ENCODE measurements around the gene MAPK10. TPM values are rescaled to one million over a fixed set of nuclear protein-coding genes. Genes with fewer than 3 reads are reported as not detected.

The MAPK10 gene
- total and polyA plus RNA-seq, 2 donors (not counting 1 experiment from before 2014, with no cell fraction given): 3.8 to 20.0 TPM

- no peaks in the 10 kb centered on the region for H4K20me1 ChIP-seq (ENCODE audit: control insufficient read depth, extremely low read depth, insufficient read depth, low read length)
- no peaks in the 10 kb centered on the region for H3K79me2 ChIP-seq (ENCODE audit: control insufficient read depth, insufficient read depth, low read length)
- TF ChIP-seq CTCF (conservative IDR thresholded peaks at IDR 0.05 in 1 of 2, IDR thresholded peaks at IDR 0.05 in 1 of 2; ENCODE audit: low read depth in 1 of 2, low read length in 2 of 2): no peak
- TF ChIP-seq EZH2 (IDR thresholded peaks at IDR 0.05; ENCODE audit: low read length, missing control alignments): no peak
- H3K27ac ChIP-seq (ENCODE audit: insufficient read depth, low read length): no peak overlapping the region
- no peaks in the 10 kb centered on the region for H3K36me3 ChIP-seq (ENCODE audit: control insufficient read depth, insufficient read depth, low read length)
- no peak overlapping the region for H3K9ac ChIP-seq (ENCODE audit: insufficient read depth, low read length)
- H3K4me1 ChIP-seq (ENCODE audit: control insufficient read depth, extremely low read depth, insufficient read depth, low read length): no peaks in the 10 kb centered on the region
- no peak overlapping the region for H3K4me2 ChIP-seq (ENCODE audit: extremely low read depth, insufficient read depth, low read length)
- no peak overlapping the region for H2AFZ ChIP-seq (ENCODE audit: low read length)
- DNase-seq (ENCODE audit: low read depth in 2 of 2): no peak
- H3K9me3 ChIP-seq (ENCODE audit: control insufficient read depth, insufficient read depth, low read depth, low read length): no peaks in the 10 kb centered on the region
- H3K27me3 ChIP-seq (ENCODE audit: control insufficient read depth, insufficient read depth, low read length): no peaks in the 10 kb centered on the region
- H3K4me3 ChIP-seq (replicated peaks in 1 of 4; ENCODE audit: control extremely low read depth in 1 of 4, insufficient read depth in 1 of 4, low read depth in 3 of 4, low read length in 4 of 4): no peak overlapping the region
Observed at GRCh38 chr4:86376850-86377249, 17.0 kb upstream of the MAPK10 start.

- Histone ChIP-seq H3K4me2 (ENCODE audit: extremely low read depth, insufficient read depth, low read length) (no peak overlapping the region), H3K36me3 (ENCODE audit: control insufficient read depth, insufficient read depth, low read length) (no peaks in the 10 kb centered on the region), H3K27me3 (ENCODE audit: control insufficient read depth, insufficient read depth, low read length) (no peaks in the 10 kb centered on the region), H4K20me1 (ENCODE audit: control insufficient read depth, extremely low read depth, insufficient read depth, low read length) (no peaks in the 10 kb centered on the region), H3K79me2 (ENCODE audit: control insufficient read depth, insufficient read depth, low read length) (no peaks in the 10 kb centered on the region), H3K9me3 (ENCODE audit: control insufficient read depth, insufficient read depth, low read depth, low read length) (no peaks in the 10 kb centered on the region), H3K9ac (ENCODE audit: insufficient read depth, low read length) (no peak overlapping the region), H3K4me1 (ENCODE audit: control insufficient read depth, extremely low read depth, insufficient read depth, low read length) (no peaks in the 10 kb centered on the region), H2AFZ (ENCODE audit: low read length) (no peak overlapping the region), H3K27ac (ENCODE audit: insufficient read depth, low read length) (no peak overlapping the region), H3K4me3 (replicated peaks in 1 of 4; ENCODE audit: control extremely low read depth in 1 of 4, insufficient read depth in 1 of 4, low read depth in 3 of 4, low read length in 4 of 4) (no peak overlapping the region)
- DNase-seq (ENCODE audit: low read depth in 2 of 2): no peak
- TF ChIP-seq EZH2 (IDR thresholded peaks at IDR 0.05; ENCODE audit: low read length, missing control alignments) (no peak), CTCF (conservative IDR thresholded peaks at IDR 0.05 in 1 of 2, IDR thresholded peaks at IDR 0.05 in 1 of 2; ENCODE audit: low read depth in 1 of 2, low read length in 2 of 2) (no peak)
Observed at GRCh38 chr4:86368433-86368832, 8.6 kb upstream of the MAPK10 start.

- no peak for TF ChIP-seq EZH2 (IDR thresholded peaks at IDR 0.05; ENCODE audit: low read length, missing control alignments)
- TF ChIP-seq CTCF (conservative IDR thresholded peaks at IDR 0.05 in 1 of 2, IDR thresholded peaks at IDR 0.05 in 1 of 2; ENCODE audit: low read depth in 1 of 2, low read length in 2 of 2): no peak
- no peak overlapping the region for H3K4me3 ChIP-seq (replicated peaks in 1 of 4; ENCODE audit: control extremely low read depth in 1 of 4, insufficient read depth in 1 of 4, low read depth in 3 of 4, low read length in 4 of 4)
- no peaks in the 10 kb centered on the region for H3K79me2 ChIP-seq (ENCODE audit: control insufficient read depth, insufficient read depth, low read length)
- peak in 1 of 2 donors; percentile 74 for DNase-seq (ENCODE audit: low read depth in 2 of 2)
- H3K36me3 ChIP-seq (ENCODE audit: control insufficient read depth, insufficient read depth, low read length): no peaks in the 10 kb centered on the region
- no peaks in the 10 kb centered on the region for H3K4me1 ChIP-seq (ENCODE audit: control insufficient read depth, extremely low read depth, insufficient read depth, low read length)
- H3K9me3 ChIP-seq (ENCODE audit: control insufficient read depth, insufficient read depth, low read depth, low read length): no peaks in the 10 kb centered on the region
- no peak overlapping the region for H3K27ac ChIP-seq (ENCODE audit: insufficient read depth, low read length)
- H3K27me3 ChIP-seq (ENCODE audit: control insufficient read depth, insufficient read depth, low read length): no peaks in the 10 kb centered on the region
- no peaks in the 10 kb centered on the region for H4K20me1 ChIP-seq (ENCODE audit: control insufficient read depth, extremely low read depth, insufficient read depth, low read length)
- no peak overlapping the region for H2AFZ ChIP-seq (ENCODE audit: low read length)
- H3K9ac ChIP-seq (ENCODE audit: insufficient read depth, low read length): no peak overlapping the region
- no peak overlapping the region for H3K4me2 ChIP-seq (ENCODE audit: extremely low read depth, insufficient read depth, low read length)
Observed at GRCh38 chr4:86367577-86367976, 7.7 kb upstream of the MAPK10 start.

All from fibroblast of lung (primary cell).